ENCODE measurements around the gene TTLL12.
A peak's percentile ranks its signal among the peaks of the same experiment; 100 is the strongest.

Gene TTLL12

DNA sequence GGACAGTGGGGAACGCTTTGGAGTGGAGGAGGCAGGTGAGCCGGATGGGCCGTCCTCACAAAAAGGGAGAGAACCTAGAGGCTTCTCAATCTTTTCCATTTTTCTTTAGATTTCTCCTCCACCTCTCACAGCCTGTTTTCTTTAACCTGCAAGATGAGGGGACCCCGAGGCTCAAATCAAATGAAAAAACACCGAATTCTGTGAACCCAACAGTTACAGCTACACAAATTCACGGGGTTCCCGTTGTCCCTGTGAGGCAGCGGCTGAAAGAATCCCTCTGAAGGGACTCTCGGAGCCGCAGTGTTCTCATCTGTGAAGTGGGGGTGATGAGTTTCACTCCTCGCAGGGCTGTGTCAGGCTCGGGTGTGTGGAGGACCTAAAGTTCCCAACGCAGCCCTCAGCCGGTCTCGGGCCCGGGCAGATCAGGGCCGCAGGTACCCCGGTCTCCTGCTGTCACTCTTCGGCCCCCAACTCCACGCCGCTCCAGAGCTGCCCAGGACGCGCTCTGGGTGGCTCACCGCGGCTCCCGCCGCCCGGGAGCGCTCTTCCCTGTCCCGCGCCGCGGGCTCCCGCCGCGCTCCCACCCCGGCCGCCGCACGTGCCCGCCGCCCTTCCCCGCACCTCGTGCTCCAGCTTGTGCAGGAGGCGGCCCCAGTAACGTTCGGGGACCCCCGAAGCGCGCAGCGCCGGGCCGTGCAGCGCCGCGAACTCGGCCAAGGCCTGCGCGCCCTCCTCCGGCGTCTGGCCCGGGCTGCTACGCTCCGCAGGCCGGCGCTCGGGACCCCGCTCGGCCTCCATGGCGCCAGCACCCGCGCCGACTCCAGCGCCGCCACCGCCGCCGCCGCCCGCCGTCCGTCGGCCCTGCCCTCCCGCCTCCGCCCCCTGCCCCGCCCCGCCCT is at the start of gene TTLL12:
Gene TTLL12, minus strand, starts transcription at position 863 of the 899 bp plus-strand sequence. Its CDS starts 65 bp downstream, at position 798.
- DNase-seq, result peak in 7 of 10 donors; percentile 22 to 92 (median 43)
- intact Hi-C loops (cut with DNase I), result loop anchor here (2.0 kb wide), 1 partner anchor 36 kb away; the partner anchor contains the start of gene TSPO

- DNase-seq, result no peak
- intact Hi-C loops (cut with DNase I), result no loop called here
These were observed 48.8 kb upstream of the TTLL12 start for GRCh38 chr22:43235445-43236409.

DNA sequence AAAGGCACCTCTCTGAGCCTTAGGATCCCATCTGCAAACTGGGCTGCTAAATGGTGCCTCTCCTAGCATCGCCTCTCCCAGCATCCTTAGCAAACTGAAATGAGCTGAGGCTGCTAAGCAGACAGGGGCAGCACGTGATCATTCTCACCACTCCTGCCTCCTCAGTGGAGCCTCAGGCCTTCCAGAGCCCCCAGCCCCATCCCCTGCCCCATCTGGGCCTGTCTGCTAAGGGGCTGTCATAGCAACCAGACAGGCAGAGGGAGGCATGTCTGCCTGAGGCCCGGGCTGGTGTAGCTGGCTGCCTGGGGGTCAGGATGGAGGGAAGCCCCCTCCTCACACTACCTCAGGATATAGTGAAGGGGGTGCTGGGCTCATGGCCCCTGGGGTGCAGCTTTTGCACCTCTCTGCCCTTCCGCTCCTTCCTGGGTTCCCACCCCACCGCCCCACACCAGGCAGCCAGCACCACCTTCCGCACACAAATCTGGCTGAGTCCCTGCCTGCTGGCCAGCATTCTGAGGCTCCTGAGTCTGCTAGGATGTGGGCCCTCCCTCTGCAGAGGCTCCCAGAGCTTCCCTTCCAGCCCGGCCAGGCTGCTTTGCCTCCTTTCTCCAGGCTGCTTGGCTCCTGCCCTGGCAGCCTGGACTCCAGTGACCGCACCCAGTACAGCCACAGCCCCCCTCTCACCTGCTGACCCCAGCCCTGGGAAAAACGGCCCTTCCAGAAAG is 47.5 kb upstream of the TTLL12 start:
- intact Hi-C loops (cut with DNase I), result no loop called here
- no peak for DNase-seq

DNA sequence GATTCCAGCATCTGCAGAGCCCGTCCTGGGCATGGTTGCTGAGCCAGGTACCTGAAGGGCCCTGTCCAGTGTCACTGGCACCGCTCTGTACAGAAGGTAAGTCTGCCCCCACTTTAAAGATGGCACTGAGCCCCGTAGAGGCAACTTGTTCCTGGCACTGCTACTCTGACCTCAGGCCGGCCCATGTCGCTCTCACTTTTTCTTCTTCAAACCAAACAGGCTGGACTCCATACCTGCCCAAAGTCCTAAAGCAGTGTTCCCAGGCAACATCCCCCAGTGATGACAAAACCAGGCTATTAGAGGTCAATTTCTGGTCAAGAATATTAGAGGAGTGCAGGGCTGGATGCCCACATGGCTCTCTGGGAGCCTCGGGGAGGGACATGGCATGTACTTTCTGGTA is 46.6 kb upstream of the TTLL12 start:
- DNase-seq, result no peak
- intact Hi-C loops (cut with DNase I), result no loop called here

- no peak for DNase-seq
- intact Hi-C loops (cut with DNase I), result no loop called here
These were observed 45.5 kb upstream of the TTLL12 start for GRCh38 chr22:43232445-43232844.

GRCh38 chr22:43231724-43232034 is 44.7 kb upstream of the TTLL12 start:
- no peak for DNase-seq
- intact Hi-C loops (cut with DNase I), result loop anchor here (1.0 kb wide), 1 partner anchor 154 kb away; no protein-coding TSS in a partner anchor

DNA sequence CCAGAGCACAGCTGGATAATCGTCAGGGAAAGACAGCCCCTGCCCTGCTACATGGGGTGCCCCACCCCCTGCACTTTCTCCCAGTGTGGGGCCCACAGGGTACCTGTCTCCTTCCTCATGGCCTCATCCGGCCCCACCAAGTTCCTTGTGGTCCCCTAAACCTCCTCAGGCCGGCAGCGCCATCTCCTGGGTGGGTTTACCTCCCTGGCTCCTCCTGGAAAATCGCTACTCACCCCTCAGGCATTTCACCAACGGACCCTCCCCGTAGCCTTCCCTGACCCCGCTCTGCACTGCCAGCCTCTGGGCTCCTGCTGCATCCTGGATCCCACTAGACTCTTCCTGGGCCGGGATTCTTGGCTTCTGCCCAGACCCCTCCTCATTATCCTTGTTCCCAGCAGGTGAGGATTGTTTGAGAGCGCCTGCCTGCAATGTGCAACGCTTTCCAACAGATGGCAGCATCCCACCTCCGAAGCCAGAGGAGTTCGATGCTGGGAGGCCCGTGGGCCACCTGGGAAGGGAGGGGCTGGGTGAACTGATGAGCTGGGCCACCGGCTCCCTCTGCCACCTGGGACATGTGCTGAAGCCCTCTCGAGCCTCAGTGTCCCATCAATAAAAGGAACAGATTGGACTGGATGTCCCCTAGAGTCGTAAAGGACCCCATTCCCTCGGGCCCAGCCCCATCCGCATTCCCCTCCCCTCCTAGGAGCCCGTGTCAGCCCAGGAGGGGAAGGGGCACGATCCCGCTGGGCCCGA is 44.2 kb upstream of the TTLL12 start:
- DNase-seq, result peak in 9 of 10 donors; percentile 33 to 93 (median 62)
- intact Hi-C loops (cut with DNase I), result loop anchor here (1.0 kb wide), 1 partner anchor 154 kb away; no protein-coding TSS in a partner anchor

GRCh38 chr22:43230571-43230970 is 43.6 kb upstream of the TTLL12 start:
- DNase-seq, result no peak
- intact Hi-C loops (cut with DNase I), result no loop called here

GRCh38 chr22:43228863-43229262 is 41.9 kb upstream of the TTLL12 start:
- intact Hi-C loops (cut with DNase I), result no loop called here
- DNase-seq, result no peak

DNA sequence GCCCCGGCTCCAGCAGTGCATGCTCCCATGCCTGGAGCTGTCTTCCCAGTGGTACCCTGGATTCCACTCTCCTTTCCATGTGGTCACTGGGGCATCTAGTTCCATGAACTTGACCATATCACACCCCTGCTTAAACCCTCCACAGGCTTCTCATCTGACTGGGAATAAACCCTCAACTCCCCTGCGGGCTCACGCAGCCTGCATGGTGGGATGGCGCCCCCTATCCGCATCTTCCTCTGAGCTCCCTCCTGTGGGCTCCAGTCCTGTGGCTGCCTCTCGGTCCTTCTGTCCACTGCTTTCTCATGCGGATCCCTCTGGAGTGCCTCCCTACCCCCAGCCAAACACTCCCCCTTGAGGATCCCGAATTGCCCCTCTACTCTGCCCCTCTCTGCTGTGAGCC is 41.4 kb upstream of the TTLL12 start:
- intact Hi-C loops (cut with DNase I), result no loop called here
- DNase-seq, result no peak

DNA sequence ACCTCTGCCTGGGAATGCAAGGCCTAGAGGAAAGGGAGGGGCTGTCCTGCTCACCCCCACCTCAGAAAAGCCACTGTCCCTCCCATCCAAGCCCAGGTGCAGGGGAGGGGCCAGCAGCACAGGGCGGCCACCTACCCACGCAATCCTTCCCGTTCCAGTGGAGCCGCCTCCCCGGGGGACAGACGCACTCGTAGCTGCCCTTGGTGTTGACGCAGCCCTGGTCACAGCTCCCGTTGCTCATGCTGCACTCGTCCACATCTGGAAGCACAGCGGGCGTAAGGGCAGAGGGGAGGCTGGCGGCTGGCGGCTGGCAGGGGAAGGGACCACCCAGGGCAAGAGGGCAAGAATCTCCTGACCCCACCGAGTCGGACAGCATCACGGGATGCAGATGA is 40.3 kb upstream of the TTLL12 start:
- no peak for DNase-seq
- intact Hi-C loops (cut with DNase I), result no loop called here

- intact Hi-C loops (cut with DNase I), result no loop called here
- DNase-seq, result no peak
These were observed 39.7 kb upstream of the TTLL12 start for GRCh38 chr22:43226377-43227238.

DNA sequence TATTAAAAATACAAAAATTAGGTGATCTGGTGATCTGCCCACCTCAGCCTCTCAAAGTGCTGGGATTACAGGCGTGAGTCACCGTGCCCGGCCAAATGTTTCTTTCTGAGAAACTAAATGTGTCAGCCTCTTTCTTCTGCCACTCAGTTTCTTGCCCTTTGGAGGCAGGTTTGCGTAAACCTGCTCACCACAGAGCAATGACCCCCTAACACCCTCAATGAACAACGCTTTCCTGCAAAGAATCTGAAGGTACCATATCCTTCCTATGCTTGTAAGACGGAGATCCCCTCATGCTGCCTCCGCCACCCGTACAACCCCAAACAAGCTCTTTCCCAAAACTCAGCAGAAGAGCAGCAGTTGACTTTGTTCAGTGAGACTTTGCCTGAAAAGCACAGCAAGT is 38.7 kb upstream of the TTLL12 start:
- intact Hi-C loops (cut with DNase I), result no loop called here
- no peak for DNase-seq

GRCh38 chr22:43222987-43223386 is 36.1 kb upstream of the TTLL12 start:
- DNase-seq, result no peak
- intact Hi-C loops (cut with DNase I), result no loop called here

- intact Hi-C loops (cut with DNase I), result no loop called here
- DNase-seq, result no peak
These were observed 35.3 kb upstream of the TTLL12 start for GRCh38 chr22:43222262-43222661.

DNA sequence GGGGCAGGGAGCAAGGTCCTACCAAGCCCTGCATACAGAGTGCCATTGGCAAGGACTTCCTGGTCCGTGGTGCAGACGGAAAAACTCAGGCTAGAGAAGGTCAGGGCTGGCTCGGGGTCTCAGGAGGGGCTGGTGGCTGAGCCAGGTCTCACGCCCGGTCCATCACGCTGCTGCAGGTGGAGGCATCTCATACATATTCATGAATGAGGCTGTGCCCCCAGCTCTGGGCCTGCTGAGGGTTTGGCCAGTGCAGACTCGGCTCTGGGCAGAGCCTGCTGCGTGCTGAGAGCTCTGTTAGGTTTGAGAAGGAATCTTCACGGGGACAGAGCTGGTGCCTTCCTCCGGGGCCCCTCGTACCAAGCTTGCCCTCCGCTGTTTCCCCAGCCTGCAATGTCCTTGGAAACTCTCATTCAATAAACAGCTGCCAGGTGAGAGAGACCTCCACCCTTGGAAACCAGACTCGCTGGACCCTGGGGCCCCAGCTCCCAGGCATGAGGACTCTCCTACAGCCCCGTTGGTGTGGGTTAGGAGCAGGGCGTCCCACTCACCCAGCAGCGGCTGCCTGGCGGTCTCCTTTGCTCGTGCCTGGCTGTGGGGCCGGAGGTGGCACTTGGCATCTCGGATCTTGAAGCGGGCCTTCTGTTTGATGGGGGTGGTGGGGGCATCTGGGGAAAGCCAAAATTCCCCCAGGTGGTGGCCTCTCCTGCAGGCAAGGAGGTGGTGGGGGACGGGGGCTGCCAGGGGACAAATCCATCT is 33.9 kb upstream of the TTLL12 start:
- DNase-seq, result no peak
- intact Hi-C loops (cut with DNase I), result no loop called here

DNA sequence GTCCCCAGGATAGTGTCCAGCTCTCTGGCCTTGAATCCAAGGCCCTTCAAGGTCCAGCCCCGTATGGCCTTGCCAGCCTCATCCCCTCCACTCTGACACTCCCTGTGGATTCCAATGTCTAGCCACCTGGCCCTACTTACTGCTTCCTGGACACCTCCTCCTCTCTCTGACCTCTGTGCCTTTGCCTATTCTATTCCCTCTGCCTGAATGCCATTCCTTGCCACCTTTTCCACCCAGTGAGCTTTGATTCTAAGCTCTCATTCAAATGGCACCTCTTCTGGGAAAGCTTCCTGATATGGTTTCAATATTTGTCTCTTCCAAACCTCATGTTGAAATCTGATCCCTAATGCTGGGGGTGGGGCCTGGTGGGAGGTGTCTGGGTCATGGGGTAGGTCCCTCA is 31.9 kb upstream of the TTLL12 start:
- intact Hi-C loops (cut with DNase I), result no loop called here
- DNase-seq, result no peak

All from posterior cingulate gyrus (tissue), 11 donors.